ENCODE measurements around the gene ATXN2.
"Not testable (repeated sequence)": the region's sequence is repeated elsewhere in the genome, so short reads cannot be mapped to it uniquely, and the experiment has no call there.

ATXN2 gene

GRCh38 chr12:111598637-111599452 is at the start of gene ATXN2:
Gene ATXN2, minus strand, starts transcription at chr12:111599315. Its CDS starts 281 bp downstream, at chr12:111599034.
- DNase-seq, result no peak

GRCh38 chr12:111645433-111645832 is 46.3 kb upstream of the ATXN2 start:
- no peak for DNase-seq

GRCh38 chr12:111643427-111643826 is 44.3 kb upstream of the ATXN2 start:
- no peak for DNase-seq

- no peak for DNase-seq
These were observed 43.7 kb upstream of the ATXN2 start for GRCh38 chr12:111642681-111643426.

- DNase-seq, result no peak
These were observed 41.4 kb upstream of the ATXN2 start for GRCh38 chr12:111640506-111640905.

GRCh38 chr12:111638556-111638955 is 39.4 kb upstream of the ATXN2 start:
- no peak for DNase-seq

- no peak for DNase-seq
These were observed 37.3 kb upstream of the ATXN2 start for GRCh38 chr12:111636209-111636945.

- DNase-seq, result no peak
These were observed 36.4 kb upstream of the ATXN2 start for GRCh38 chr12:111635524-111635923.

- no peak for DNase-seq
These were observed 29.6 kb upstream of the ATXN2 start for GRCh38 chr12:111628505-111629260.

- no peak for DNase-seq
These were observed 27.1 kb upstream of the ATXN2 start for GRCh38 chr12:111626230-111626629.

- no peak for DNase-seq
These were observed 25.4 kb upstream of the ATXN2 start for GRCh38 chr12:111624540-111624939.

GRCh38 chr12:111617841-111618240 is 18.7 kb upstream of the ATXN2 start:
- DNase-seq, result not testable (repeated sequence)

- DNase-seq, result no peak
These were observed 17.1 kb upstream of the ATXN2 start for GRCh38 chr12:111616177-111616623.

GRCh38 chr12:111607239-111607638 is 8.1 kb upstream of the ATXN2 start:
- DNase-seq, result no peak

- no peak for DNase-seq
These were observed 7.7 kb upstream of the ATXN2 start for GRCh38 chr12:111606767-111607230.

GRCh38 chr12:111605911-111606766 is 7.0 kb upstream of the ATXN2 start:
- no peak for DNase-seq

GRCh38 chr12:111602857-111603256 is 3.7 kb upstream of the ATXN2 start:
- DNase-seq, result not testable (repeated sequence)

GRCh38 chr12:111602348-111602747 is 3.2 kb upstream of the ATXN2 start:
- no peak for DNase-seq

GRCh38 chr12:111600986-111601385 is 1.9 kb upstream of the ATXN2 start:
- DNase-seq, result not testable (repeated sequence)

GRCh38 chr12:111600205-111600642 is 1.1 kb upstream of the ATXN2 start:
- no peak for DNase-seq

- DNase-seq, result peak; percentile 67
These were observed 514 bp upstream of the ATXN2 start for GRCh38 chr12:111599453-111600204.

Data from SIG-M5 (cell line).